K562 (cell line): ENCODE results near the gene MLLT3.

Source experiments
- CCAR2 ChIP-seq: fragments of 200-400 bp; formaldehyde crosslinking; IDR thresholded peaks from 2 replicates; pipeline ENCODE4 v1.6.1; 2017; ENCODE audit warnings: mild to moderate bottlenecking, low read depth, low read length
- MXI1 ChIP-seq: IDR thresholded peaks from 2 replicates; pipeline ENCODE4 v1.6.1; 2011; ENCODE audit warnings: low read depth, mild to moderate bottlenecking, improper control_type of control experiment, low read length
- POLR2AphosphoS5 ChIP-seq: IDR thresholded peaks from 2 replicates; pipeline ENCODE4 v1.6.1; 2011; ENCODE audit warnings: mild to moderate bottlenecking, low read depth, low read length, moderate library complexity; ENCODE audit not compliant: control insufficient read depth, insufficient read depth

DNA sequence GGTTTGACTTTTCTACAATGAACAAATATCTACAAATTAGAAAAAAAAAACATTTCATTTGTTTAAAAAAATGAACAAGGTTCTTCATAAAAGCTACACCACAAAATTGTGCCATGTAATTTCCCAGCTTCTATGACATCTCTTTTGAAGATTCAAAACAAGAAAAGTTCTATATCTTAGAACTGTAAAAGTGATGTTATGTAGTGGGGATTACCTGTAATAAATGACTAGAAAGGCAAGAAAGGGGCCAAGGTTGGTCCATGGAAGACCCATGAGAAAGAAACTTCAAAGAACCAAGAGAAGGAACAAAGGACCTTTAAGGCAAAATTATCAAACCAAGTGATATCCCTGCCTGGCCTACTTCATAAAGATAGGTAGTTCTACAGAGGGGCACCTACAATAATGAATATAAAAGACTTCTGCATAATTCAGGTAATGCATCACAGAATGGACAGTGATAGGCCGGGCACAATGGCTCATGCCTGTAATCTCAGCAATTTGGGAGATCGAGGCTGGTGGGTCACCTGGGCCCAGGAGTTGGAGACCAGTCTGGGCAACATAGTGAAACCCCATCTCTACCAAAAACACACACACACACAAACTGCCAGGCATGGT is 7.6 kb downstream of the MLLT3 start:
- TF ChIP-seq CCAR2 (no peak), MXI1 (no peak), POLR2AphosphoS5 (no peak)
